ENCODE measurements around the gene ALKBH3.

Gene ALKBH3

DNA sequence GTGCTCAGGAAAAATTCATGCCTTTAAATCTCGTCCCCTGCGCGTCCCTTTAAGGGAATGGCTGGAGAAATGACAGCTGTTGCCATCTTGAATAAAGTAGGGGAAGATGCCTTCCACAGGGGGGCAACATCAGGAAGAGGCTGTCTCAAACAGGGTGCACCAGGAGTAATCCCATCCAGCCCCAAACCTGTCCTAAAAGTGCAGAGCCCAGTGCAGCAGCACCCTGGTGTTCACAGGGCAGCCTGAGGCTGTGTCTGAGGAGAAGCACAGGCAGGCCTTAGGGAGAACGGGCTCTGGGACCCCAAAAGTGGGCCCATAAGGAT is 51.0 kb downstream of the ALKBH3 start:
- TF ChIP-seq, protein P1, sequence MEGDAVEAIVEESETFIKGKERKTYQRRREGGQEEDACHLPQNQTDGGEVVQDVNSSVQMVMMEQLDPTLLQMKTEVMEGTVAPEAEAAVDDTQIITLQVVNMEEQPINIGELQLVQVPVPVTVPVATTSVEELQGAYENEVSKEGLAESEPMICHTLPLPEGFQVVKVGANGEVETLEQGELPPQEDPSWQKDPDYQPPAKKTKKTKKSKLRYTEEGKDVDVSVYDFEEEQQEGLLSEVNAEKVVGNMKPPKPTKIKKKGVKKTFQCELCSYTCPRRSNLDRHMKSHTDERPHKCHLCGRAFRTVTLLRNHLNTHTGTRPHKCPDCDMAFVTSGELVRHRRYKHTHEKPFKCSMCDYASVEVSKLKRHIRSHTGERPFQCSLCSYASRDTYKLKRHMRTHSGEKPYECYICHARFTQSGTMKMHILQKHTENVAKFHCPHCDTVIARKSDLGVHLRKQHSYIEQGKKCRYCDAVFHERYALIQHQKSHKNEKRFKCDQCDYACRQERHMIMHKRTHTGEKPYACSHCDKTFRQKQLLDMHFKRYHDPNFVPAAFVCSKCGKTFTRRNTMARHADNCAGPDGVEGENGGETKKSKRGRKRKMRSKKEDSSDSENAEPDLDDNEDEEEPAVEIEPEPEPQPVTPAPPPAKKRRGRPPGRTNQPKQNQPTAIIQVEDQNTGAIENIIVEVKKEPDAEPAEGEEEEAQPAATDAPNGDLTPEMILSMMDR (IDR thresholded peaks at IDR 0.05; ENCODE audit: insufficient read depth, missing control alignments) = no peak
- no peak for DNase-seq (ENCODE audit: insufficient read length, low spot score)
- FAIRE-seq = no peak

DNA sequence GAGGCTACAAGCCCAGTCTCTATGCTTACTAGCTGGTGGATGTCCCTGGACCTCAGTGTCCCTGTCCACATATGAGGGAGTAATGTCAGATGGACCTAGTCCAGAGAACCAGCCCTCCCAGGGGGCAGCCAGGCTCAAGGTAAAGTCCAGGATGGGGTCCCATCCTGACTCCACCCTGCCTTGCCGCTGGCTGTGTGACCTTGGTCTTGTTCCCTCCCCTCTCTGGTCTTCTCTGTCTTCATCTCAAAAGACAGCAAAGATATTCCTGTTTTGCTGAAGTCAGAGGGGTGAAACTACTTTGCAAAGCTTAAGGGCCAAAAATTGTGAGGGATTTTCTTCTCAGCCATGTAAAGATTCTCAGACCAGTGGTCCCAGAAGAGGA is 52.6 kb downstream of the ALKBH3 start:
- TF ChIP-seq, protein P1 (IDR thresholded peaks at IDR 0.05; ENCODE audit: insufficient read depth, missing control alignments) = no peak
- no peak for DNase-seq (ENCODE audit: insufficient read length, low spot score)
- no peak for FAIRE-seq

DNA sequence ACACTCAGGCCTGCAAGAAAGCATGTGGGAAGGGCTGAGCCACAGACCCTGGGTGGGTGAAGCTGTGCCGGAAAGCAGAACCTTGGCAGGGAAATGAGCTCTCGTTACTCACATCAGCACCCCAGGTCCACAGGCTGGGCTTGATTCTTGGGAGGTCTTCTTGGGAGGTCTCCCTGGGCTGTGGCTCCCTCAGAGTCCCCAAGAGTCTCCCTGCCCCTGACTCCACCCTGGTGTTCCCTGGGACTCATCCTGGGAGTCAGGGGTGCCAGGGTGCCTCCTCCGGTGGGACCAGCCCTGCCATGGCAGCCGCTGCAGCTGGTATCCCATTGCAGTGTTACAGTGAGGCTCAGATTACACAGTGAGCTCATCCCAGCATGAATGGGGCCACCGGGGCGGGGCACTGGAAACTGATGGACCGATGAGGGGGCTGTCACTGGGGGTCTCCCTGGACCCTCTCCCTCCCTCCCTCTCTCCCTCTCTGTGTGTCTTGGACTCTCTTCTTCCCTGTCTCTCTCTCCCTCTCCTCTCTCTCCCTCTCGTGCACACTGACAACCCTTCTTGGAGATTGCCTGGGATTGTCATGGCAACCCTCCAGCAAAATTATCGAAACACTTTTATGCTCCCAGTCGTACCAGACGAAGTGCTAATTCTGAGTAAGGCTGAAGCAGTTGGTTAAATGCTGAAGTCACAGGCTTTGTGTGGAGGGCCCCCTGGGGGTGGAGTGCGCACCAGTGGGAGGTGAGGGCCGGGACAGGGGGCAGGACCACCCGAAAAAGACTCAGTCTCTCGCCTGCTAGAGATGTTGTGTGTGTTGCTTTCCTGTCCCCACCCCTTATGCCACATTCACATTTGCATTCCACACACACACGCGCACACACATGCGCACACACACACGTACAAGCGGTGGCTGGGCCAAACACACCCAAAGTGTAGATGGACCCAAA is 53.2 kb downstream of the ALKBH3 start:
- no peak for FAIRE-seq
- TF ChIP-seq, protein P1 (IDR thresholded peaks at IDR 0.05; ENCODE audit: insufficient read depth, missing control alignments) = no peak
- no peak for DNase-seq (ENCODE audit: insufficient read length, low spot score)

DNA sequence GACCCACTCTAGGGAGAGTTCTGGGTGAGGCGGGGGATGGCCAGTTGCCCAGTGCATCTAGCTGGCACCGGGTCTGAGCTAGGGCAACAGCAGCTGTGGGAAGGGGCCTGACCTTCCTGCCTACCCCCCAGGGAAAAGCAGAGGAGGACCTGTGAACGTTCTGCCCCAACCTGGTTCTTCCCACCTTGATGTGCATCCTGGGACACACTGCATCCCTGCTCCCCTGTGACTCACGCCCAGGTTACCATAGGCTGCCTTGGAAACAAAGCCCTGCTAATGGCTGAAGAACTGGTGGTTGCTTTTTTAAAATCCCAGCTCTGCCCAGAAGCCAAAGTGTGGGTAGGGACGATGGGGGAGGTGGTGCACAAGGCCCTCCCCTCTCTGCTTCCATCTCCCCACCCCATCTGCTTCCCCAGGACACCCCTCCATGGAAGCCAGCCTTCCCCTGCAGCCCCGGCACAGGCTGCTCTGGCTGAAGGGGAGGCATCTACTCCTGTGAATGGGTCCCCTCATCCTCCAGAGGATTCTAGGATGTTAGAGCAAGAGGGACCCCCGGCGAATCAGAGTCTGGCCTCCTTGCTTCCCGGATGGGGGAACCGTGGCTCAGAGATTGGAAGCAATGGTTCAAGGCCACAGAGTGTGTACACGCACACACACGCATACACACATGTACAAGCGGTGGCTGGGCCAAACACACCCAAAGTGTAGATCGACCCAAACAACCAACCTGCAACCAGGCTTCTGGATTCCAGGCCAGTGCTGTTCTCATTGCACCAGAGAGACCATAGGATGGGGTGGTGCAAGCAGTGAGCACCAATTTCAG is 54.2 kb downstream of the ALKBH3 start:
- DNase-seq (ENCODE audit: insufficient read length, low spot score) (no peak), FAIRE-seq (no peak)
- TF ChIP-seq, protein P1 (IDR thresholded peaks at IDR 0.05; ENCODE audit: insufficient read depth, missing control alignments) = no peak

DNA sequence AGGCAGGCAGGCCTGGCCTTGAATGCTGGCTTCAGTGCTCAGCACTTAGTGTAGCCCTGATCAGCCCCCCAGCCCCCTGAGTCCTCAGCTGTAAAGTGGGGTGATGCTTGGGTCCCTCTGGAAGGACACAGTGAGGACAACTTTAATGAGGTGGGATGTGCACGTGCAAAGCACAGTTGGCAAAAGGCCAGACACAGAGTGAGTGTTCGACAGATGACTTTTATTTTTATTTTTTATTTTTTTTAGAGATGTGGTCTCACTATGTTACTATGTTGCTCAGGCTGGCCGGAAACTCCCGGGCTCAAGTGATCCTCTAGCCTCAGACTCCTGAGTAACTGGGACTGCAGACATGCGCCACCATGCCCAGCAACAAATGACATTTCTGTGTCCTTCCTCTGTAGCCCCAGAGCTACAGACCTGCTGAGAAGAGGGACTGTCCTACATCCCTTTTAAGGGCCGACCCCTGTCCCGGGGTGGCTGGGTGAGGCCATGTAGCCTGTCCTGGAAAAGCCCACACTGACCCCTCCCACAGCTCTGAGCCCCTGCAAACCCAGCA is 54.9 kb downstream of the ALKBH3 start:
- no peak for DNase-seq (ENCODE audit: insufficient read length, low spot score)
- TF ChIP-seq, protein P1 (IDR thresholded peaks at IDR 0.05; ENCODE audit: insufficient read depth, missing control alignments) = no peak
- no peak for FAIRE-seq

DNA sequence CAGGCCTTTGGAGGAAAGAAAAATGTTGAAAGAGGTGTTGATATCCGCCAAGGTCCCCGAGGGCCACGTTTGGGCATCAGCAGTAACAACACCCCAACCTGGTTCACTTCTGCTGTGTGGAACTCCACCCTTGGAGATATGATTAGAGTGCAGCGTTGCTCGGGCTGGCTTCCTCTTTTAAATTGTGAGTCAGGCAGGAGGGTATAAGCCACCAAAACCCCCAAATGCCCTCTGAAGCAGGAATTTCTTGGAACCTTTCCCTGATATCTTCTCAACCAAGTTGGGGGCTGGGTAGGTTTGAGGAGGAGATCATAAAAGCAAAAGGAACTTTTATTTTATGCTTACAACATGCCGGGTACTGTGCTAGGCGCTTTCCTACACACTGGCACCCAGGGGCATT is 55.4 kb downstream of the ALKBH3 start:
- no peak for DNase-seq (ENCODE audit: insufficient read length, low spot score)
- no peak for FAIRE-seq
- TF ChIP-seq, protein P1 (IDR thresholded peaks at IDR 0.05; ENCODE audit: insufficient read depth, missing control alignments) = no peak
